ENCODE measurements around the gene SLC22A14. TPM values are rescaled to one million over a fixed set of nuclear protein-coding genes. Genes with fewer than 3 reads are reported as not detected.

The SLC22A14 gene
- total RNA-seq, 1 experiment from 2014 or later: not detected

GRCh38 chr3:38268087-38268486 is 14.0 kb upstream of the SLC22A14 start:
- Mint-ChIP-seq H3K27ac (no peak overlapping the region), H3K27me3 (ENCODE audit: low read depth) (peaks cover 1% of the 10 kb centered on the region; the same call in 1 of the 2 replicates), H3K9me3 (no peaks in the 10 kb centered on the region), H3K36me3 (ENCODE audit: insufficient read depth in 1 of 3, low read depth in 3 of 3) (no peaks in the 10 kb centered on the region), H3K4me3 (no peak overlapping the region), H3K4me1 (peaks cover 20 to 27% of the 10 kb centered on the region in 2 experiments)
- peaks cover 3% of the 10 kb centered on the region for H4K20me1 ChIP-seq (ENCODE audit: control insufficient read depth, insufficient read depth, insufficient read length)
- H3K4me2 ChIP-seq (ENCODE audit: insufficient read depth, insufficient read length, low read length): no peak overlapping the region
- no peaks in the 10 kb centered on the region; the same call in none of the 2 replicates for H3K4me1 ChIP-seq (ENCODE audit: insufficient read depth, low read length)
- H4K5ac ChIP-seq (ENCODE audit: insufficient read length, low read depth, low read length): no peak overlapping the region
- H3K79me1 ChIP-seq (ENCODE audit: insufficient read depth, low read depth, low read length, poor library complexity, severe bottlenecking): no peaks in the 10 kb centered on the region
- H4K91ac ChIP-seq (ENCODE audit: insufficient read length, low read depth, low read length): no peak overlapping the region
- H2BK5ac ChIP-seq (ENCODE audit: insufficient read length, low read length): no peak overlapping the region
- H2BK20ac ChIP-seq (ENCODE audit: low read depth, low read length, poor library complexity, severe bottlenecking): no peak overlapping the region
- H3T11ph ChIP-seq (ENCODE audit: low read length): no peak overlapping the region
- no peak overlapping the region for H2BK120ac ChIP-seq (ENCODE audit: low read depth, low read length, poor library complexity, severe bottlenecking)
- no peak overlapping the region for H3K9ac ChIP-seq (ENCODE audit: extremely low read depth, insufficient read length, low read length)
- no peak overlapping the region for H2AFZ ChIP-seq (ENCODE audit: low read length)
- H3K79me2 ChIP-seq (ENCODE audit: insufficient read depth, low read length): no peaks in the 10 kb centered on the region
- WGBS (ENCODE audit: extremely low coverage, insufficient read length, low lambda C conversion rate): no CpG with 5 or more reads among the region's 5 CpGs
- no peak for TF ChIP-seq CTCF (conservative IDR thresholded peaks at IDR 0.05)
- no peaks in the 10 kb centered on the region for H3K9me3 ChIP-seq (ENCODE audit: control insufficient read depth, low read depth, low read length)
- H3K4ac ChIP-seq (ENCODE audit: low read depth, low read length): no peak overlapping the region
- no peak overlapping the region for H3K27ac ChIP-seq (ENCODE audit: insufficient read length, low read depth, low read length)
- H3K18ac ChIP-seq (ENCODE audit: insufficient read length, low read depth, low read length): no peak overlapping the region
- no peak overlapping the region for H3K23ac ChIP-seq (ENCODE audit: insufficient read length, low read depth, low read length)
- H3K14ac ChIP-seq (ENCODE audit: insufficient read depth, low read length): no peak overlapping the region
- no peak overlapping the region for H4K8ac ChIP-seq (replicated peaks; ENCODE audit: insufficient read length, low read depth, low read length)
- no peak overlapping the region for H2BK15ac ChIP-seq (ENCODE audit: low read depth, low read length)
- DNase-seq: no peak
- no peaks in the 10 kb centered on the region for H3K23me2 ChIP-seq (ENCODE audit: insufficient read length, low read depth, low read length, poor library complexity, severe bottlenecking)
- no peak overlapping the region for H3K56ac ChIP-seq (ENCODE audit: insufficient read length, low read depth, low read length)
- H2BK12ac ChIP-seq (ENCODE audit: insufficient read length, low read depth, low read length): no peak overlapping the region
- no peak overlapping the region for H2AK5ac ChIP-seq (ENCODE audit: insufficient read length, low read length)
- H3K27me3 ChIP-seq (ENCODE audit: insufficient read depth, low read length): no peaks in the 10 kb centered on the region

Measured in H9 (cell line).